HG03442 (cell line): ENCODE measurements around the gene TBPL2.
"Not testable (repeated sequence)": the region's sequence is repeated elsewhere in the genome, so short reads cannot be mapped to it uniquely, and the experiment has no call there.

Experiments used
- ATAC-seq: cut with Tn5 transposase; IDR thresholded peaks from one replicate; pipeline ENCODE4 v1.9.1; 2021; ENCODE audit warnings: mild to moderate bottlenecking, moderate library complexity; ENCODE audit not compliant: unreplicated experiment

Gene TBPL2

DNA sequence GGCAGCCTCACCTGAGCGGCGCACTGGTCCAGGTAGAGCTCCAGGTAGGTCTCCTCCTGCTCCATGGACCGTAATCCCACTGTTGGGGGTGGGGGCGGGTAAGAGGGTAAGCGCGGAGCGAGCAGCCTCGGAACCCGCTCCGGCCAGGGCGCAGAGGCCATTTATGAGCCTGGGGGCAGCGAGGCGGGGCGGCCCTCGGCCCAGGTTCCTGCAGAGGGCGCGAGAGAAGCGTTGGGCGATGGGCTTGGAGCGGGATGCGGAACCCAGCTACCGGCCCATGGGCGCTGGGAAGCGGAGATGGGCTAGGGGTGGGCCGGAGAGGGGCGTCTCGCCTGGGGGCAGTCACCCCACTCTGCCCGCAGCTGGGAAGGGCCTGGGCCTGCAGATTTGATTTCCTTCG is at the start of gene TBPL2:
TSS of gene TBPL2 (minus strand) at position 232 of the 400 bp plus-strand sequence. CDS start at position 65, 167 bp downstream.
- ATAC-seq: no peak

DNA sequence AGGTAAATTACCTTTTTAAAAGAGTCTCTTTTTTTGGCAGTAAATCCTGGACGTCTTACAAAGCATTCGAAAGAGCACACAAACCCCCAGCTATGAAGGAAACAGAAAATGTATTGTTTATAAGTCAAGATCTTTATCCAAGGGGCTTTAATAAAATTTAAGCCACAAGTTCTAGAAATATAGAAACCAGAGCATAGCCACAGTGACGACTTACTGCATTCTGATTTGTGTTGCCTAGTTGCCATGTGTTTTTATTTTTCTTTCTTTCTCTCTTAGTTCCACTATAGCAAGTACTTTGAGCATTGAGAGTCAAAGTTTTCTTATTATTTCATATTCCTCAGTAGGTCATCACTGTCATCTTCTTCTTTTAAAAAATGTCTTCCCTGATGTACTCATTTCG is 47.8 kb upstream of the TBPL2 start:
- no peak for ATAC-seq

DNA sequence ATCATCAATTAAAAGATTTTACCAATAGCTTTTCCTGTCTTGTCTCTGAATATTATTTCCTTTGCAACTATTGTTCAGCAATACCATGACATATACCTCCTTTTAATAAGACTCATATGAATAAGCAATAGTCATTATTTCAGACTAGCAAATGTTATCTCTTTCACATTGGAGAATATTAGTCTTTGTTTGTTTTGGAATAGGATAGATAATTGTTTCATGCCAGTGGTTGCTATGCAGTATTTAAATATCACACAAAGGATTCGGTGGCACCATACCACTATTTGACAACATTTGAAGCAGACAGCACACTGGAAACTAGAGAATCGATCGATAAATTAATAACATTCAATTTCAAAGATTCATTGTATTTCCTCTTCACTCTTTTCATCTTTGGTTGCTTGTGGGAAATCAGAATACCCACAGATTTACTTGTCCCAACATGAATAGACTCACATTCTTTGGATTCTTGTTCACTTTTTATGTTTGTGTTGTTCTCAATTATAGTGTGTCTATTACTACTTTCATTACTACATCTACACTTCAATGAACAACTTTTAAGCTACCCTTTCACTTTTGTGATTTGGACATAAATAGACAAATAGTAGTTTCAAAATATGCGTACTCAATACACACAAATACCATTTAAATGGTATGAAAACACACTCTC is 42.7 kb upstream of the TBPL2 start:
- no peak for ATAC-seq

GRCh38 chr14:55481769-55482168 is 41.4 kb upstream of the TBPL2 start:
- no peak for ATAC-seq

- no peak for ATAC-seq
Measured at GRCh38 chr14:55477680-55478079, 37.3 kb upstream of the TBPL2 start.

- not testable (repeated sequence) for ATAC-seq
Measured at GRCh38 chr14:55476448-55476847, 36.0 kb upstream of the TBPL2 start.

- ATAC-seq: no peak
Measured at GRCh38 chr14:55473786-55474185, 33.4 kb upstream of the TBPL2 start.

DNA sequence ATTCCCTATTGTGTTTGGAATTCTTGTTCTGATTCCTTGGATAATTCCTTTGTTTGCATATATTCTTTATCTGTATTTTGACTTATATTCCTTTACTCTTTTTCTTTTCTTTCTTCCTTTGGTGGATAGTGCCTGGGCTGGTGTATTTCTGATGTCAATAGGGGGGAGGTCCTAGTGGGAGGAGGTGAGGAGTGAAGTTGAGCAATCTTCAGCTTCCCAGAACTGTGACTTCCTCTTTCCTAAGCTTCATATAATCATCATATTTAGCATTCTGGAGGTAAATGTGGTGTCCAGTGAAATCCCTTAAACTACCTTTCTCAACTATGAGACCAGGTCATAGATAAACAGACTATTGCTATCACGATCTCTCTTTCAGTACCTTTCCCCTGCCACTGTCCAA is 29.6 kb upstream of the TBPL2 start:
- no peak for ATAC-seq

DNA sequence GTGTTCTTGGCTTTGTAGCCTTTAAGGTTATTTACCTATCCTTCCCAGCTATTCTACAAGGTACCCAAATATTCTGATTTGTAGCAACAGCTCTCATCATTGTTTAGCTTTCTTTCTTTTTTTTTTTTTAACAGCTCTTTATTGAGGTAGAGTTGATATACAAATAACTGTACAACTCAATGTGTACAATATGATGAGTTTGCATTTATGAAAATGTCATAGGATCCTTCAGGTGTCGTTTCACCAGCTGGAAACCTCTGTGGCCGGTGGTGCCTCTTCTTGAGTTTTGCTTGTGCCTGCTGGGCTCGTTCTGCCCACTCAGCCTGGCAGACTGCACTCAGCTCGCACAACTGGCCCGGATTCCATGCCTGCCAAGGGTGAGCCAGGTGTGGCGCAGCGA is 26.9 kb upstream of the TBPL2 start:
- ATAC-seq: no peak

- peak; percentile 87 for ATAC-seq
Measured at GRCh38 chr14:55458800-55459515, 18.5 kb upstream of the TBPL2 start.

DNA sequence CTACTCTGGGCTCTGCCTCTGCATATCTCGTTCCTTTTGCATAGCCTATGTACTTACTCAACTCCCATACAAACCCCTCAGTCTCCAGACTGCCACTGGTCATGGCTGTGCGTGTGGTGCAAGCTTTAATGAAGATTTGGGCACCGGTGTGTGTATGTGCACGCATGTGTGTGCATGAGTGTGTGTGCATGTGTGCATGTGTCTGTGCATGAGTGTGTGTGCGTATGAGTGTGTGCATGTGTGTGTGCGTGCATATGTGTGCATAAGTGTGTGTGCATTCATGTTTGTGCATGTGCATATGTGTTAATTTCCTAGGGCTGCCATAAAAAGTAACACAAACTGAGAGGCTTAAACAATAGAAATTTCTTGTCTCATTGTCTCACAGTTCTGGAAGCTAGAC is 17.1 kb upstream of the TBPL2 start:
- ATAC-seq: no peak

GRCh38 chr14:55456411-55456810 is 16.0 kb upstream of the TBPL2 start:
- not testable (repeated sequence) for ATAC-seq

- no peak for ATAC-seq
Measured at GRCh38 chr14:55454264-55455002, 14.0 kb upstream of the TBPL2 start.

GRCh38 chr14:55451950-55452349 is 11.5 kb upstream of the TBPL2 start:
- no peak for ATAC-seq

DNA sequence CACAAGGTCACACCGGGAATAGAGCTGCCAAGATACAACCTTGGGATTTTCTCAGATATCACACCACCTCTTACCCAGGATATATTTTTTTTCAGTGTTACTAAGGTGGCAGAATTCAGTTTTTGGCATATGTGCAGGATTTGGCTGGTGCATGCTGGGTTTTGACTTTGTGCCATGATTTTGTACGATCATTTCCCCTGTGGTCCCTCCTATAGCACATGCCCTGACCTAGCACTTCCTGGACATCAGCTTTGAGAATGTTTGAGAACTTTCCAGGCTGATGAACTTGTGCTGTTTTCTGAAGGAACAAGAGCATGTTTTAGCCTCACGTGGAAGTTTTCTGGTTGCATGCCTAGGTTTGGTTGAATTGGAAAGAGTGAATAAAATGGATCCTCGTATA is 11.0 kb upstream of the TBPL2 start:
- ATAC-seq: no peak

GRCh38 chr14:55450987-55451386 is 10.6 kb upstream of the TBPL2 start:
- peak; percentile 62 for ATAC-seq

GRCh38 chr14:55450539-55450938 is 10.1 kb upstream of the TBPL2 start:
- peak; percentile 5 for ATAC-seq

DNA sequence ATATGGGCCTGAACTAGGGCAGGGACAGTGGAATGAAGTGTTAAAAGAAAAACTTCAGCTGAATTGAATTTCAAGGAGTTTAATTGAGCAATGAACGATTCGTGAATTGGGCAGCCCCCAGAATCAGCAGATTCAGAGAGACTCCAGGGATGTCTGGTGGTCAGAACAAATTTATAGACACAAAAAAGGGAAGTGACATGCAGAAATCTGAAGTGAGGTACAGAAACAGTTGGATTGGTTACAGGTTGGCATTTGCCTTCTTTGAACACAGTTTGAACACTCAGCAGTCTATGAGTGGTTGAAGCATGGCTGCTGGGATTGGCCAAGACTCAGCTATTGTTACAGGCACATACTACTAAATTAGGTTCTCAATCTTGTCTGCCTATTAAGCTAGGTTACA is 9.7 kb upstream of the TBPL2 start:
- no peak for ATAC-seq

- no peak for ATAC-seq
Measured at GRCh38 chr14:55449116-55449515, 8.7 kb upstream of the TBPL2 start.

- ATAC-seq: no peak
Measured at GRCh38 chr14:55448141-55448614, 7.8 kb upstream of the TBPL2 start.

GRCh38 chr14:55446833-55447232 is 6.4 kb upstream of the TBPL2 start:
- ATAC-seq: no peak
